ENCODE measurements around the gene ULK4.

- TF ChIP-seq CTCF (conservative IDR thresholded peaks at IDR 0.05) (no peak), ZFX (IDR thresholded peaks at IDR 0.05) (no peak)
Measured at GRCh38 chr3:41985018-41985417, 23.1 kb upstream of the ULK4 start.

Data from C4-2B (cell line).